ENCODE measurements around the gene REXO1. TPM values are rescaled to one million over a fixed set of nuclear protein-coding genes. Genes with fewer than 3 reads are reported as not detected.

REXO1 gene
- total RNA-seq, 1 experiment from 2014 or later: 61.1 TPM

GRCh38 chr19:1843116-1843515 lies 5.2 kb downstream of the REXO1 start (continued):
- TF ChIP-seq ZNF512 (CRISPR knock-in tag; IDR thresholded peaks at IDR 0.05; ENCODE audit: borderline replicate concordance) (no peak), RORB (CRISPR knock-in tag; IDR thresholded peaks at IDR 0.05) (no peak)

DNA sequence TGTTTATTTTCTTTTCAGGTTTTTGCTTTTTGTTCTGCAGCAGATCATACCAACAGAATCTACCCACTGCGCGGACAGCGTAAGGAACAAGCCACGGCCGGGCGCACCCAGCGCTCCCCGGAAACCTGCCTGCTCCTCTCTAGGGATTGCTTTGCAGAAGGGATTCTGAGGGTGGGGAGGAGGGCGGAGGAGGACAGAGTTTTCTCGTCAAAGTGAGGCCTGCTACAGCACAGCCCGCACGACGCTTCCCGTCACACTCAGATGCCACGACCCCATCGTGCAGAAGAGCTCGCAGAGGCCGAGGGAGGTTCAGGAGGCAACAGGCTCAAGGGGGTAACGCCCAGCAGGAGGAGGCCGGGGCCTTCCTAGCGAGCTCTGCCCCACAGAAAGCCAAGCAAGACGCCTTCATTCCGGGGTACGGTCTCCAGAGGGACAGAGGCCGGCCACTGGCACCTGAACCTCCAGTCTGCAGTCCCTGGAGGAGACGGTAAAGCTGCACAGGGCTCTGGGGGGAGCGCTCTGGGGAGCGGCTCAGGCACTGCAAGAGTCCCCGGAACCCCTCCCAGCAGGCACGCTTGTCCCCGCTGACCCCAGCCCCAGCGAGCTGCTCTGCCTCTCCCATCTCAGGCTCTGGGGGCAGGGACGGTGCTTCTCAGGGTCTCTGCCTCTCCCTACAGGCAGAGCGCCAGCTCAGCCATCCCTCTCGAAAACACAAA lies 6.9 kb downstream of the REXO1 start:
- no peak for DNase-seq (ENCODE audit: low spot score)
- no peaks in the 10 kb centered on the region for H3K9me3 Mint-ChIP-seq
- TF ChIP-seq, protein P1, sequence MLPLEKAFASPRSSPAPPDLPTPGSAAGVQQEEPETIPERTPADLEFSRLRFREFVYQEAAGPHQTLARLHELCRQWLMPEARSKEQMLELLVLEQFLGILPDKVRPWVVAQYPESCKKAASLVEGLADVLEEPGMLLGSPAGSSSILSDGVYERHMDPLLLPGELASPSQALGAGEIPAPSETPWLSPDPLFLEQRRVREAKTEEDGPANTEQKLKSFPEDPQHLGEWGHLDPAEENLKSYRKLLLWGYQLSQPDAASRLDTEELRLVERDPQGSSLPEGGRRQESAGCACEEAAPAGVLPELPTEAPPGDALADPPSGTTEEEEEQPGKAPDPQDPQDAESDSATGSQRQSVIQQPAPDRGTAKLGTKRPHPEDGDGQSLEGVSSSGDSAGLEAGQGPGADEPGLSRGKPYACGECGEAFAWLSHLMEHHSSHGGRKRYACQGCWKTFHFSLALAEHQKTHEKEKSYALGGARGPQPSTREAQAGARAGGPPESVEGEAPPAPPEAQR (CRISPR knock-in tag; IDR thresholded peaks at IDR 0.05): no peak
- no peak for TF ChIP-seq CBFB (CRISPR knock-in tag; IDR thresholded peaks at IDR 0.05; ENCODE audit: low read depth)
- TF ChIP-seq ZNF219 (CRISPR knock-in tag; IDR thresholded peaks at IDR 0.05; ENCODE audit: borderline replicate concordance): no peak
- no peak for TF ChIP-seq ARID4B (CRISPR knock-in tag; IDR thresholded peaks at IDR 0.05; ENCODE audit: borderline replicate concordance)
- TF ChIP-seq TP53 (CRISPR knock-in tag; IDR thresholded peaks at IDR 0.05): no peak
- no peak for TF ChIP-seq CREB1 (CRISPR knock-in tag; IDR thresholded peaks at IDR 0.05)
- no peak for TF ChIP-seq MXD4 (CRISPR knock-in tag; IDR thresholded peaks at IDR 0.05; ENCODE audit: borderline replicate concordance)
- H3K4me1 Mint-ChIP-seq: 0 out of 2 replicates have a peak, but pooled peaks cover 8% of the 10 kb centered on the region
- POLR2A ChIA-PET: interaction anchor here (0.6 kb wide), 1 partner anchor 178 kb away, joined by 3 read pairs; no protein-coding TSS in a partner anchor
- no peak overlapping the region for H3K4me3 Mint-ChIP-seq
- no peak for ATAC-seq
- peak overlapping the region; percentile 63 for H3K27ac Mint-ChIP-seq
- H3K27me3 Mint-ChIP-seq (ENCODE audit: low read depth): no peaks in the 10 kb centered on the region
- CTCF ChIA-PET: interaction anchor here (0.5 to 6.1 kb wide), 5 partner anchors 13 to 312 kb away, joined by 3 to 63 read pairs (median 3); no protein-coding TSS in a partner anchor
- no peaks in the 10 kb centered on the region for H3K36me3 Mint-ChIP-seq

- H3K27me3 Mint-ChIP-seq (ENCODE audit: low read depth): no peaks in the 10 kb centered on the region
- TF ChIP-seq PRRX2 (CRISPR knock-in tag; IDR thresholded peaks at IDR 0.05) (no peak), JAZF1 (CRISPR knock-in tag; IDR thresholded peaks at IDR 0.05) (no peak), OVOL2 (CRISPR knock-in tag; IDR thresholded peaks at IDR 0.05; ENCODE audit: borderline replicate concordance) (no peak), NR1H2 (CRISPR knock-in tag; IDR thresholded peaks at IDR 0.05) (no peak), ZNF425 (CRISPR knock-in tag; conservative IDR thresholded peaks at IDR 0.05) (no peak), ZBTB43 (CRISPR knock-in tag; IDR thresholded peaks at IDR 0.05) (no peak), ZNF671 (CRISPR knock-in tag; IDR thresholded peaks at IDR 0.05) (no peak)
- TF ChIP-seq, protein P2, sequence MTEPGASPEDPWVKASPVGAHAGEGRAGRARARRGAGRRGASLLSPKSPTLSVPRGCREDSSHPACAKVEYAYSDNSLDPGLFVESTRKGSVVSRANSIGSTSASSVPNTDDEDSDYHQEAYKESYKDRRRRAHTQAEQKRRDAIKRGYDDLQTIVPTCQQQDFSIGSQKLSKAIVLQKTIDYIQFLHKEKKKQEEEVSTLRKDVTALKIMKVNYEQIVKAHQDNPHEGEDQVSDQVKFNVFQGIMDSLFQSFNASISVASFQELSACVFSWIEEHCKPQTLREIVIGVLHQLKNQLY (CRISPR knock-in tag; IDR thresholded peaks at IDR 0.05): no peak
- TF ChIP-seq, protein P3, sequence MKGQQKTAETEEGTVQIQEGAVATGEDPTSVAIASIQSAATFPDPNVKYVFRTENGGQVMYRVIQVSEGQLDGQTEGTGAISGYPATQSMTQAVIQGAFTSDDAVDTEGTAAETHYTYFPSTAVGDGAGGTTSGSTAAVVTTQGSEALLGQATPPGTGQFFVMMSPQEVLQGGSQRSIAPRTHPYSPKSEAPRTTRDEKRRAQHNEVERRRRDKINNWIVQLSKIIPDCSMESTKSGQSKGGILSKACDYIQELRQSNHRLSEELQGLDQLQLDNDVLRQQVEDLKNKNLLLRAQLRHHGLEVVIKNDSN (CRISPR knock-in tag; IDR thresholded peaks at IDR 0.05): no peak
These were observed 7.7 kb downstream of the REXO1 start for GRCh38 chr19:1840541-1841115.

More at GRCh38 chr19:1840541-1841115, 7.7 kb downstream of the REXO1 start:
- Mint-ChIP-seq H3K4me1 (0 out of 2 replicates have a peak, but pooled peaks cover 6% of the 10 kb centered on the region), H3K4me3 (no peak overlapping the region), H3K9me3 (no peaks in the 10 kb centered on the region), H3K27ac (peak overlapping the region; percentile 63; the same call in 1 of the 2 replicates), H3K36me3 (no peaks in the 10 kb centered on the region)
- DNase-seq (ENCODE audit: low spot score) (no peak), ATAC-seq (no peak)
- POLR2A ChIA-PET: no interaction called here
- CTCF ChIA-PET: interaction anchor here (0.5 to 6.1 kb wide), 3 partner anchors 14 to 313 kb away, joined by 3 to 63 read pairs (median 5); no protein-coding TSS in a partner anchor

All from WTC11 (cell line).